Measurements from ENCODE around the gene NELFE. TPM values are rescaled to one million over a fixed set of nuclear protein-coding genes. Genes with fewer than 3 reads are reported as not detected.

The NELFE gene
- total RNA-seq, 2 donors from 2014 or later = 90.3 to 132 TPM

DNA sequence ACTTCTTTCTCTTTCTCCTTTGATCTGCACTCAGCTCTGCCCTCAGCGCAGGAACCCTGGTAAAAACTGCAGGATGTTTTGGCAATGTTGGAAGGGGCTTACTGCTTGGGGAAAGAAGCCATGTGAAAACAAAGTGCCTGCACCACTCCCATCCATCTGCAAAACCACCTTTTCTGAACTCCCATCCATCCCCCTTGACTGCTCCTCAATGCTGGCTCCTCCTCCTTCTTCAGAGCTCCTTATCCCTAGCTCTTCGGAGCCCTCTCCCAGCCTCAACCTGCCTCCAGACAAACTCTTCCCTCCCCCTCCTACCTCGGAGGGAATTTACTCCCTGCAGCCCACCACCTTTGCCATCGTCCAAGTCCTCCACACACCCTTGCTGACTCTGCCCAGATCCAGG lies 52.6 kb downstream of the NELFE start:
- Mint-ChIP-seq H3K27ac (peak overlapping the region; percentile 74), H3K4me3 (no peak overlapping the region), H3K4me1 (peaks cover 20% of the 10 kb centered on the region), H3K27me3 (ENCODE audit: insufficient read depth) (peaks cover 2% of the 10 kb centered on the region), H3K9me3 (no peaks in the 10 kb centered on the region), H3K36me3 (ENCODE audit: low read depth) (no peaks in the 10 kb centered on the region)
- TF ChIP-seq, protein P1, sequence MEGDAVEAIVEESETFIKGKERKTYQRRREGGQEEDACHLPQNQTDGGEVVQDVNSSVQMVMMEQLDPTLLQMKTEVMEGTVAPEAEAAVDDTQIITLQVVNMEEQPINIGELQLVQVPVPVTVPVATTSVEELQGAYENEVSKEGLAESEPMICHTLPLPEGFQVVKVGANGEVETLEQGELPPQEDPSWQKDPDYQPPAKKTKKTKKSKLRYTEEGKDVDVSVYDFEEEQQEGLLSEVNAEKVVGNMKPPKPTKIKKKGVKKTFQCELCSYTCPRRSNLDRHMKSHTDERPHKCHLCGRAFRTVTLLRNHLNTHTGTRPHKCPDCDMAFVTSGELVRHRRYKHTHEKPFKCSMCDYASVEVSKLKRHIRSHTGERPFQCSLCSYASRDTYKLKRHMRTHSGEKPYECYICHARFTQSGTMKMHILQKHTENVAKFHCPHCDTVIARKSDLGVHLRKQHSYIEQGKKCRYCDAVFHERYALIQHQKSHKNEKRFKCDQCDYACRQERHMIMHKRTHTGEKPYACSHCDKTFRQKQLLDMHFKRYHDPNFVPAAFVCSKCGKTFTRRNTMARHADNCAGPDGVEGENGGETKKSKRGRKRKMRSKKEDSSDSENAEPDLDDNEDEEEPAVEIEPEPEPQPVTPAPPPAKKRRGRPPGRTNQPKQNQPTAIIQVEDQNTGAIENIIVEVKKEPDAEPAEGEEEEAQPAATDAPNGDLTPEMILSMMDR (conservative IDR thresholded peaks at IDR 0.05) = no peak
- Histone ChIP-seq H3K4me3 (ENCODE audit: low read length) (no peak overlapping the region), H3K27me3 (ENCODE audit: control insufficient read depth, insufficient read depth, low read length, poor library complexity, severe bottlenecking) (no peaks in the 10 kb centered on the region), H3K36me3 (ENCODE audit: control insufficient read depth, insufficient read depth, low read length) (no peaks in the 10 kb centered on the region), H3K9ac (ENCODE audit: extremely low read depth, low read length, poor library complexity, severe bottlenecking) (no peak overlapping the region), H3K4me1 (ENCODE audit: control insufficient read depth, insufficient read depth, low read length) (peaks cover 2% of the 10 kb centered on the region), H3K9me3 (ENCODE audit: control insufficient read depth, low read length) (no peaks in the 10 kb centered on the region), H3K27ac (ENCODE audit: low read depth, low read length) (no peak overlapping the region)
- WGBS, 2 experiments (ENCODE audit: insufficient coverage in 1 of 2, insufficient read length in 1 of 2) = 20 to 29% methylated on average over 2 to 4 of the region's 4 CpGs
- DNase-seq = peak; percentile 66

DNA sequence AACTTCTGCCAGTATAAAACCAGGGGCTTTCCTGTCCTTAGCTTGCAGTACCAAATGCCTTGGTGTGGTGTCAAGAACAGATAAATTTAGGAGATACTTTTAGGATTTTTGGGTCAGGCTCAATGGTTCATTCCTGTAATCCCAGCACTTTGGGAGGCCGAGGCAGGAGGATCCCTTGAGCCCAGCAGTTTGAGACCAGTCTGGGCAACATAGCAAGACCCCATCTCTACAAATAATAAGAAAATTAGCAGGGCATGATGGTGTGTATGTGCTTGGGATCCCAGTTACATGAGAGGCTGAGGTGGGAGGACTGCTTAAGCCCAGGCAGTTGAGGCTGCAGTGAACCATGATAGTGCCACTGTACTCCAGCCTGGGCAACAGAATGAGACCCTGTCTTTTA lies 53.7 kb downstream of the NELFE start:
- H3K27ac Mint-ChIP-seq = no peak overlapping the region
- peaks cover 20% of the 10 kb centered on the region for H3K4me1 Mint-ChIP-seq
- 85% methylated on average over 1 of the region's 1 CpG; no CpG with 5 or more reads in 1 of the 2 experiments for WGBS, 2 experiments (ENCODE audit: insufficient coverage in 1 of 2, insufficient read length in 1 of 2)
- no peak overlapping the region for H3K4me3 Mint-ChIP-seq
- peaks cover 2% of the 10 kb centered on the region for H3K4me1 ChIP-seq (ENCODE audit: control insufficient read depth, insufficient read depth, low read length)
- no peaks in the 10 kb centered on the region for H3K27me3 ChIP-seq (ENCODE audit: control insufficient read depth, insufficient read depth, low read length, poor library complexity, severe bottlenecking)
- no peak overlapping the region for H3K4me3 ChIP-seq (ENCODE audit: low read length)
- no peaks in the 10 kb centered on the region for H3K9me3 ChIP-seq (ENCODE audit: control insufficient read depth, low read length)
- H3K27me3 Mint-ChIP-seq (ENCODE audit: insufficient read depth) = peaks cover 2% of the 10 kb centered on the region
- H3K36me3 ChIP-seq (ENCODE audit: control insufficient read depth, insufficient read depth, low read length) = no peaks in the 10 kb centered on the region
- DNase-seq = no peak
- no peak overlapping the region for H3K9ac ChIP-seq (ENCODE audit: extremely low read depth, low read length, poor library complexity, severe bottlenecking)
- no peaks in the 10 kb centered on the region for H3K36me3 Mint-ChIP-seq (ENCODE audit: low read depth)
- TF ChIP-seq, protein P1 (conservative IDR thresholded peaks at IDR 0.05) = no peak
- H3K27ac ChIP-seq (ENCODE audit: low read depth, low read length) = no peak overlapping the region
- H3K9me3 Mint-ChIP-seq = no peaks in the 10 kb centered on the region

DNA sequence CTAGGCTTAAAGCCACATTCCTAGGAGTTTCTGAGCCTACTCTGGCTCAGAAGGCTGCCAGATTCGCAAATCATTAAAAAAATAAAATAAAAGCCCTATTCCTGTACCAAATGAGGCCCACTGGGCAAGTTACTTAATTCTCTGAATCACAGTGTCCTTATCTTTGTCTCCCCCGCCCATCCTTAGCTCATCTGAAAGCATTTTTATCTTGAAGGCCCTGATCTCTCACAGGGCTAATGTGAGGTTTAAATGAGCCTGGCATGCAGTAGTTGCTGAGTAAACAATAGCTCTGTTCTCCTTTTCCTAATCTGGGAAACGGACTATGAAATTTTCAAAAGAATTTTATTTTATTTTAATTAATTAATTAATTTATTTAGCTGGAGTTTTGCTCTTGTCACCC lies 54.8 kb downstream of the NELFE start:
- no peak overlapping the region for H3K27ac Mint-ChIP-seq
- H3K9me3 ChIP-seq (ENCODE audit: control insufficient read depth, low read length) = no peaks in the 10 kb centered on the region
- H3K4me1 Mint-ChIP-seq = peaks cover 22% of the 10 kb centered on the region
- H3K4me3 Mint-ChIP-seq = no peak overlapping the region
- DNase-seq = no peak
- no peaks in the 10 kb centered on the region for H3K36me3 ChIP-seq (ENCODE audit: control insufficient read depth, insufficient read depth, low read length)
- H3K4me3 ChIP-seq (ENCODE audit: low read length) = no peak overlapping the region
- TF ChIP-seq, protein P1 (conservative IDR thresholded peaks at IDR 0.05) = no peak
- H3K27me3 ChIP-seq (ENCODE audit: control insufficient read depth, insufficient read depth, low read length, poor library complexity, severe bottlenecking) = no peaks in the 10 kb centered on the region
- no peak overlapping the region for H3K27ac ChIP-seq (ENCODE audit: low read depth, low read length)
- H3K9me3 Mint-ChIP-seq = no peaks in the 10 kb centered on the region
- 67 to 88% methylated on average over 1 to 2 of the region's 3 CpGs for WGBS, 2 experiments (ENCODE audit: insufficient coverage in 1 of 2, insufficient read length in 1 of 2)
- peaks cover 2% of the 10 kb centered on the region for H3K36me3 Mint-ChIP-seq (ENCODE audit: low read depth)
- no peaks in the 10 kb centered on the region for H3K27me3 Mint-ChIP-seq (ENCODE audit: insufficient read depth)
- H3K4me1 ChIP-seq (ENCODE audit: control insufficient read depth, insufficient read depth, low read length) = peaks cover 2% of the 10 kb centered on the region
- no peak overlapping the region for H3K9ac ChIP-seq (ENCODE audit: extremely low read depth, low read length, poor library complexity, severe bottlenecking)

Small RNA genes lying within 50 kb of the gene (microRNA-seq; reads per million reads assigned to microRNA genes)
- not detected for gene MIR1236 (ENCODE audit: borderline microRNAs expressed)

Other genes starting within 250 kb of the NELFE start
- not detected for gene LY6G6D, start 243.6 kb downstream of the NELFE start, total RNA-seq
- under 1 TPM; 0.29 to 0.38 TPM for gene LY6G6C, start 237.2 kb downstream of the NELFE start, total RNA-seq
- not detected for gene MPIG6B, start 235.6 kb downstream of the NELFE start, total RNA-seq
- gene DDAH2, start 229.7 kb downstream of the NELFE start, total RNA-seq = 100 to 1,000 TPM; 150 to 153 TPM
- gene CLIC1, start 222.4 kb downstream of the NELFE start, total RNA-seq = 100 to 1,000 TPM; 289 to 380 TPM
- 10 to 100 TPM; 35.7 to 57.2 TPM for gene MSH5, start 219.0 kb downstream of the NELFE start, total RNA-seq
- gene SAPCD1, start 196.3 kb downstream of the NELFE start, total RNA-seq = 1 to 10 TPM; 7.9 to 8.4 TPM
- gene VWA7, start 181.6 kb downstream of the NELFE start, total RNA-seq = under 1 TPM; 0.64 to 0.95 TPM
- 10 to 100 TPM; 81.4 to 83.1 TPM for gene VARS1, start 163.2 kb downstream of the NELFE start, total RNA-seq
- gene LSM2, start 152.0 kb downstream of the NELFE start, total RNA-seq = 100 to 1,000 TPM; 106 to 119 TPM
- 1 to 10 TPM; 1.2 to 1.5 TPM for gene HSPA1L, start 143.7 kb downstream of the NELFE start, total RNA-seq
- 10 to 100 TPM; 53.1 to 62.6 TPM for gene HSPA1A, start 143.4 kb downstream of the NELFE start, total RNA-seq
- gene HSPA1B, start 131.2 kb downstream of the NELFE start, total RNA-seq = 10 to 100 TPM; 61.8 to 83.9 TPM
- 10 to 100 TPM; 42.4 to 50.7 TPM for gene NEU1, start 96.2 kb downstream of the NELFE start, total RNA-seq
- gene SLC44A4, start 80.0 kb downstream of the NELFE start, total RNA-seq = 1 to 10 TPM; 1.3 to 3.6 TPM
- 100 to 1,000 TPM; 113 to 121 TPM for gene EHMT2, start 61.3 kb downstream of the NELFE start, total RNA-seq
- 10 to 100 TPM; 25.4 to 29.9 TPM for gene ZBTB12, start 56.9 kb downstream of the NELFE start, total RNA-seq
- gene C2, start 31.3 kb downstream of the NELFE start, total RNA-seq = 1 to 10 TPM in 1 of 2 donors, under 1 TPM in 1; 0.29 to 1.0 TPM
- under 1 TPM; 0.51 to 0.66 TPM for gene CFB, start 12.9 kb downstream of the NELFE start, total RNA-seq
- gene SKIC2, start 204 bp upstream of the NELFE start, total RNA-seq = 100 to 1,000 TPM in 1 of 2 donors, 10 to 100 TPM in 1; 95.8 to 103 TPM
- 10 to 100 TPM; 19.2 to 22.3 TPM for gene DXO, start 13.2 kb upstream of the NELFE start, total RNA-seq
- 1 to 10 TPM; 4.5 to 6.2 TPM for gene C4A, start 23.1 kb upstream of the NELFE start, total RNA-seq
- 1 to 10 TPM; 3.7 to 5.5 TPM for gene C4B, start 55.8 kb upstream of the NELFE start, total RNA-seq
- gene CYP21A2, start 79.4 kb upstream of the NELFE start, total RNA-seq = under 1 TPM in 1 of 2 donors, not detected in 1; 0.35 TPM
- gene TNXB, start 150.4 kb upstream of the NELFE start, total RNA-seq = 1 to 10 TPM; 4.0 to 9.3 TPM
- gene ATF6B, start 169.3 kb upstream of the NELFE start, total RNA-seq = 10 to 100 TPM; 54.5 to 60.3 TPM
- 1 to 10 TPM; 9.2 to 9.6 TPM for gene FKBPL, start 171.3 kb upstream of the NELFE start, total RNA-seq
- 1 to 10 TPM; 2.0 to 3.0 TPM for gene PRRT1, start 193.0 kb upstream of the NELFE start, total RNA-seq
- gene PPT2, start 195.2 kb upstream of the NELFE start, total RNA-seq = 10 to 100 TPM; 51.1 to 65.3 TPM
- 10 to 100 TPM; 27.9 to 39.6 TPM for gene EGFL8, start 205.6 kb upstream of the NELFE start, total RNA-seq
- 100 to 1,000 TPM; 124 to 147 TPM for gene AGPAT1, start 217.1 kb upstream of the NELFE start, total RNA-seq
- gene RNF5, start 219.4 kb upstream of the NELFE start, total RNA-seq = 10 to 100 TPM; 68.0 to 71.3 TPM
- 10 to 100 TPM; 29.8 to 35.2 TPM for gene AGER, start 225.3 kb upstream of the NELFE start, total RNA-seq
- 100 to 1,000 TPM; 246 to 263 TPM for gene PBX2, start 231.2 kb upstream of the NELFE start, total RNA-seq
- 10 to 100 TPM; 12.9 to 25.0 TPM for gene GPSM3, start 233.7 kb upstream of the NELFE start, total RNA-seq